GM13977 (cell line): ENCODE results near the gene LIMS1.
"Not testable (repeated sequence)": the region's sequence is repeated elsewhere in the genome, so short reads cannot be mapped to it uniquely, and the experiment has no call there.

Source experiments
- DNase-seq: peaks from one replicate; pipeline ENCODE4 v3.0.0; 2012; ENCODE audit warnings: low spot score
- in situ Hi-C: fragments of 300-500 bp; cut with MboI; formaldehyde crosslinking; loops from one replicate; pipeline ENCODE4 v1.12.0; 2022; ENCODE audit warnings: low sequenced_read_pairs, low pct_unique_long_range_greater_than_20kb, mixed read lengths, inconsistent platforms; ENCODE audit not compliant: unreplicated experiment
- TF ChIP-seq, protein P1 (sequence below): IDR thresholded peaks from 2 replicates; pipeline ENCODE4 v1.5.1; 2012; ENCODE audit warnings: mild to moderate bottlenecking, control low read depth; ENCODE audit not compliant: insufficient read depth; ENCODE audit errors: extremely low read depth, missing control alignments

Gene LIMS1

DNA sequence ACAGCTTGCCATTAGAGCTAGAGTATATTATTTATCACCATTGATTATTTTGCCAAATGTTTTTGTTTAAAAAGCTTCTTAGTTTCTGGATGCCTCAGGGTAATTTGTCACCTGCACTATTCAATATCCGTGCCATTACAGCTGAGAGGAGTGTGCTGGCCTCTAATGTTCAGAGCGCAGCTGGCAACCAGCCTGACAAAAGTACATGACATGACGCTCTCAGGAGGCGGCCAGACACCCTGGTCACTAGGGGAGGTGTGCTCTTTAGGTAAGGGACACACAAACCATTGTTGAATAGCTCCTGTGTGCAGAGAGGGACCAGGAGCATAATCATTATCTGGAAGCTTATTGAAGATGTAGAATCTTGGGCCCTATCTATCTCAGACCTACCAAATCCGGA lies 20.3 kb downstream of the LIMS1 start:
- TF ChIP-seq, protein P1, sequence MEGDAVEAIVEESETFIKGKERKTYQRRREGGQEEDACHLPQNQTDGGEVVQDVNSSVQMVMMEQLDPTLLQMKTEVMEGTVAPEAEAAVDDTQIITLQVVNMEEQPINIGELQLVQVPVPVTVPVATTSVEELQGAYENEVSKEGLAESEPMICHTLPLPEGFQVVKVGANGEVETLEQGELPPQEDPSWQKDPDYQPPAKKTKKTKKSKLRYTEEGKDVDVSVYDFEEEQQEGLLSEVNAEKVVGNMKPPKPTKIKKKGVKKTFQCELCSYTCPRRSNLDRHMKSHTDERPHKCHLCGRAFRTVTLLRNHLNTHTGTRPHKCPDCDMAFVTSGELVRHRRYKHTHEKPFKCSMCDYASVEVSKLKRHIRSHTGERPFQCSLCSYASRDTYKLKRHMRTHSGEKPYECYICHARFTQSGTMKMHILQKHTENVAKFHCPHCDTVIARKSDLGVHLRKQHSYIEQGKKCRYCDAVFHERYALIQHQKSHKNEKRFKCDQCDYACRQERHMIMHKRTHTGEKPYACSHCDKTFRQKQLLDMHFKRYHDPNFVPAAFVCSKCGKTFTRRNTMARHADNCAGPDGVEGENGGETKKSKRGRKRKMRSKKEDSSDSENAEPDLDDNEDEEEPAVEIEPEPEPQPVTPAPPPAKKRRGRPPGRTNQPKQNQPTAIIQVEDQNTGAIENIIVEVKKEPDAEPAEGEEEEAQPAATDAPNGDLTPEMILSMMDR = no peak
- in situ Hi-C loops = no loop called here
- DNase-seq = no peak

- TF ChIP-seq, protein P1 = no peak
- in situ Hi-C loops = no loop called here
- DNase-seq = no peak
These were observed 21.3 kb downstream of the LIMS1 start for GRCh38 chr2:108555572-108555971.

DNA sequence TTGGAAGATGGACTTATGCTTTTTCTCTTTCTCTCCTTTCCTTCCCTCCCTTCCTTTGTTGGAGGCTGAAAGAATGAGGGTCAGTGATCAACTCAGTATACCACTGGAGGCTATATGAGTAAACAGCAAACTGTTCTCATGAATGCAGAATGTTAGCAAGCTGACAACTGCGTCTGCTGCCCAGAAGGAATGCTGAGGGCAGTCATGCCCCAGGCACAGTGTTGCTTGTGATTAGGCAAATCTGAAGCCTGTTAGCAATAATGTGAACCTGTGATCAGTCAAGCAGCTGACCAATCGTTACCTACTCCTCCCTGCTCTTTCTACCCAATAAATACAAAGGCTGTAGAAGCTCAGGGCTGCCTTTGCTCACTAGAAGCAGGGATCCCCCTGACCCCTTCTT lies 22.3 kb downstream of the LIMS1 start:
- DNase-seq, in situ Hi-C loops: not testable (repeated sequence)

- in situ Hi-C loops = no loop called here
- TF ChIP-seq, protein P1 = no peak
- DNase-seq = no peak
These were observed 26.1 kb downstream of the LIMS1 start for GRCh38 chr2:108560241-108560811.

GRCh38 chr2:108560895-108561530 lies 26.7 kb downstream of the LIMS1 start:
- TF ChIP-seq, protein P1 = no peak
- in situ Hi-C loops = no loop called here
- no peak for DNase-seq

DNA sequence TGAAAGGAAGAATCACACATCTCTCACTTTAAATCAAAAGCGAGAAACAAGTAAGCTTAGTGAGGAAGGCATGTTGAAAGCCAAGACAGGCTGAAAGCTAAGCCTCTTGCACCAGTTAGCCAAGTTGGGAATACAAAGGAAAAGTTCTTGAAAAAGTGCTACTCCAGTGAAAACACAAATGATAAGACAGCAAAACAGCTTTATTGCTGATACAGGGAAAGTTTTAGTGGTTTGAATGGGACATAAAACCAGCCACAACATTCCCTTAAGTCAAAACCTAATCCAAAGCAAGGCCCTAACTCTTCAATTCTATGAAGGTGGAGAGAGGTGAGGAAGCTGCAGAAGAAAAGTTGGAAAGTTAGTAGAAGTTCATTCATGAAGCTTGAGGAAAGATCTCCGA lies 28.0 kb downstream of the LIMS1 start:
- in situ Hi-C loops = no loop called here
- no peak for DNase-seq
- TF ChIP-seq, protein P1 = no peak

GRCh38 chr2:108564510-108564909 lies 30.2 kb downstream of the LIMS1 start:
- TF ChIP-seq, protein P1 = no peak
- DNase-seq = no peak
- in situ Hi-C loops = no loop called here
